CD14-positive monocyte (primary cell): Measurements from ENCODE around the gene GIT1. TPM values are rescaled to one million over a fixed set of nuclear protein-coding genes. Genes with fewer than 3 reads are reported as not detected.

Source experiments
- DNase-seq, 3 donors: peaks; one replicate each; pipeline ENCODE4 v3.0.0-alpha.2; 2011 to 2022
- H2AFZ ChIP-seq: 2 replicates; pipeline ENCODE4 v1.6.0; 2012; ENCODE audit warnings: mild to moderate bottlenecking, low read depth, low read length, inconsistent platforms; ENCODE audit not compliant: insufficient read depth, poor library complexity, severe bottlenecking
- H3K27ac ChIP-seq, 2 donors: 1 replicate in 1 of 2; 2 replicates in 1 of 2; pipeline ENCODE4 v1.5.1; 2012 to 2013; ENCODE audit warnings: low read length in 2 of 2, control low read depth in 1 of 2, inconsistent platforms in 1 of 2, low read depth in 1 of 2, mild to moderate bottlenecking in 1 of 2
- H3K27me3 ChIP-seq, 2 donors: one replicate each; pipeline versions ENCODE4 v1.6.0 to v1.6.1; 2011 to 2013; ENCODE audit warnings: low read length in 2 of 2; ENCODE audit not compliant: control insufficient read depth in 2 of 2, insufficient read depth in 2 of 2
- H3K36me3 ChIP-seq, 2 donors: replicated peaks in 1 of 2; 1 replicate in 1 of 2; 2 replicates in 1 of 2; pipeline versions ENCODE4 v1.5.1 to v1.6.1; 2012 to 2013; ENCODE audit warnings: low read length in 2 of 2, control low read depth in 1 of 2, inconsistent platforms in 1 of 2, mild to moderate bottlenecking in 1 of 2; ENCODE audit not compliant: insufficient read depth in 2 of 2, control insufficient read depth in 1 of 2
- H3K4me1 ChIP-seq, 2 donors: 1 replicate in 1 of 2; 2 replicates in 1 of 2; pipeline versions ENCODE4 v1.5.1 to v1.6.1; 2012 to 2013; ENCODE audit warnings: low read length in 2 of 2, control low read depth in 1 of 2, inconsistent platforms in 1 of 2, mild to moderate bottlenecking in 1 of 2, moderate library complexity in 1 of 2; ENCODE audit not compliant: insufficient read depth in 2 of 2, control insufficient read depth in 1 of 2
- H3K4me2 ChIP-seq: replicated peaks from 2 replicates; pipeline ENCODE3; 2012; ENCODE audit warnings: low read length, moderate library complexity, mild to moderate bottlenecking; ENCODE audit not compliant: poor library complexity, severe bottlenecking; ENCODE audit errors: extremely low read depth
- H3K4me3 ChIP-seq, 3 experiments: fragments of 200-600 bp in 1 of 3; sonication (generic) in 1 of 3; replicated peaks in 1 of 3; 1 replicate in 2 of 3; 2 replicates in 1 of 3; pipeline ENCODE4 v1.5.1; 2011 to 2013; ENCODE audit warnings: low read length in 3 of 3, mild to moderate bottlenecking in 3 of 3, control low read depth in 2 of 3, low read depth in 2 of 3, inconsistent platforms in 1 of 3, moderate library complexity in 1 of 3
- H3K79me2 ChIP-seq: 2 replicates; pipeline ENCODE4 v1.6.0; 2012; ENCODE audit warnings: mild to moderate bottlenecking, control low read depth, inconsistent platforms, low read length, moderate library complexity; ENCODE audit not compliant: insufficient read depth
- H3K9ac ChIP-seq: 2 replicates; pipeline ENCODE4 v1.6.0; 2017; ENCODE audit warnings: low read length, mild to moderate bottlenecking; ENCODE audit not compliant: insufficient read depth, poor library complexity, severe bottlenecking
- H3K9me3 ChIP-seq, 2 donors: replicated peaks in 1 of 2; 1 replicate in 1 of 2; 2 replicates in 1 of 2; pipeline versions ENCODE4 v1.5.1 to v1.6.1; 2012 to 2013; ENCODE audit warnings: low read length in 2 of 2, control low read depth in 1 of 2; ENCODE audit not compliant: control insufficient read depth in 1 of 2, insufficient read depth in 1 of 2
- H4K20me1 ChIP-seq: 2 replicates; pipeline ENCODE4 v1.6.0; 2012; ENCODE audit warnings: mild to moderate bottlenecking, low read length, control low read depth, moderate library complexity; ENCODE audit not compliant: insufficient read depth
- H3K27ac Mint-ChIP-seq, 7 donors: one replicate each; pipeline ENCODE4 v1.8.0; 2020; ENCODE audit warnings: mild to moderate bottlenecking in 7 of 7, mixed read lengths in 7 of 7, moderate library complexity in 6 of 7, inconsistent platforms in 2 of 7
- H3K27me3 Mint-ChIP-seq, 3 donors: one replicate each; pipeline ENCODE4 v1.8.0; 2021 to 2022; ENCODE audit warnings: low read depth in 3 of 3, mild to moderate bottlenecking in 3 of 3, mixed read lengths in 3 of 3, moderate library complexity in 3 of 3, inconsistent platforms in 1 of 3
- H3K36me3 Mint-ChIP-seq, 2 donors: one replicate each; pipeline ENCODE4 v1.8.0; 2020; ENCODE audit warnings: mixed read lengths in 2 of 2, inconsistent platforms in 1 of 2, mild to moderate bottlenecking in 1 of 2
- H3K4me1 Mint-ChIP-seq: one replicate; pipeline ENCODE4 v1.8.0; 2020; ENCODE audit warnings: mild to moderate bottlenecking, mixed read lengths
- H3K4me3 Mint-ChIP-seq, 2 donors: one replicate each; pipeline ENCODE4 v1.8.0; 2020; ENCODE audit warnings: mild to moderate bottlenecking in 2 of 2, mixed read lengths in 2 of 2, moderate library complexity in 1 of 2
- H3K9me3 Mint-ChIP-seq, 7 donors: one replicate each; pipeline ENCODE4 v1.8.0; 2020 to 2022; ENCODE audit warnings: mixed read lengths in 7 of 7, mild to moderate bottlenecking in 6 of 7, moderate library complexity in 6 of 7, inconsistent platforms in 2 of 7
- WGBS: methylation state at CpG from one replicate; pipeline ENCODE4 v1.1.5; 2013; ENCODE audit warnings: missing lambda C conversion rate; ENCODE audit not compliant: insufficient coverage; 5-methylcytosine and 5-hydroxymethylcytosine counted together
- intact Hi-C, 2 donors: fragments of 100-400 bp; cut with micrococcal nuclease; formaldehyde crosslinking; loops; one replicate each; pipeline versions ENCODE4 v1.15.0 to v1.15.1; 2023
- polyA plus RNA-seq, 3 donors: library from polyadenylated mRNA; depleted of rRNA in 1 of 3; unstranded in 2 of 3; stranded (reverse) in 1 of 3; fragments of 300-500 nt in 2 of 3; fragments of >200 nt in 1 of 3; fragmentation: Illumina TruSeq in 2 of 3; gene quantifications; 1 replicate in 2 of 3; 2 replicates in 1 of 3; pipeline ENCODE4 v1.2.3, GENCODE V29; 2012 to 2021
- TF ChIP-seq, protein P1 (sequence below): fragments of 200-600 bp; IDR thresholded peaks from one replicate; pipeline ENCODE4 v1.8.0; 2022; ENCODE audit warnings: antibody characterized with exemption, mild to moderate bottlenecking

The GIT1 gene
- polyA plus RNA-seq, 3 donors = 3.1 to 41.7 (median 4.4) TPM

DNA sequence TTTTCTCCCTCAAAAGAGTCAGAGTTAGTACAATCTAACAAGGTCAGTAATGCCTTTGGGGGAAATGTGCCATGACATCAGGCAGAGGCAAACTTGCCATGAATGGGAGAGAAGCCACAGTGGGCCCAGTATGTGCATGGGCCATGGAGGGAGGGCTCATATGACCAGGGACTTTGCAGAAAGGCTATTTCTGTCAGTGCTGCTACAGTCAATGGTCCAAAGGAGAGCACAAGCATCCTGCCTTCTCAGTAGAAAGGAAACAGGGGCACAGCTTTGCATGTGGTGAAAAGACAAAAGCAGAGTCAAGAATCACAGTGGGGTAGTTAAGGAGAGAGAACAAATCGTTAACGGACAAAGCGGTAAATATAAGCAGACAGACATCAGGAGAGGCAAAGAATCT lies 44.4 kb upstream of the GIT1 start:
- Mint-ChIP-seq H3K27ac (peak overlapping the region in 1 of 7 donors; percentile 65), H3K27me3 (no peaks in the 10 kb centered on the region), H3K4me1 (peaks cover 3% of the 10 kb centered on the region), H3K9me3 (no peaks in the 10 kb centered on the region), H3K4me3 (no peak overlapping the region), H3K36me3 (peaks cover 78 to 98% of the 10 kb centered on the region in 2 donors)
- H3K9ac ChIP-seq = no peak overlapping the region
- no peaks in the 10 kb centered on the region for H3K27me3 ChIP-seq
- intact Hi-C loops = no loop called here
- peaks cover 7% of the 10 kb centered on the region for H3K79me2 ChIP-seq
- H3K4me3 ChIP-seq = no peak overlapping the region
- H3K27ac ChIP-seq = peak overlapping the region in 1 of 2 donors; percentile 17
- DNase-seq = no peak
- H3K9me3 ChIP-seq = no peaks in the 10 kb centered on the region
- H3K4me2 ChIP-seq = no peak overlapping the region
- WGBS = no CpG with 5 or more reads among the region's 3 CpGs
- TF ChIP-seq, protein P1, sequence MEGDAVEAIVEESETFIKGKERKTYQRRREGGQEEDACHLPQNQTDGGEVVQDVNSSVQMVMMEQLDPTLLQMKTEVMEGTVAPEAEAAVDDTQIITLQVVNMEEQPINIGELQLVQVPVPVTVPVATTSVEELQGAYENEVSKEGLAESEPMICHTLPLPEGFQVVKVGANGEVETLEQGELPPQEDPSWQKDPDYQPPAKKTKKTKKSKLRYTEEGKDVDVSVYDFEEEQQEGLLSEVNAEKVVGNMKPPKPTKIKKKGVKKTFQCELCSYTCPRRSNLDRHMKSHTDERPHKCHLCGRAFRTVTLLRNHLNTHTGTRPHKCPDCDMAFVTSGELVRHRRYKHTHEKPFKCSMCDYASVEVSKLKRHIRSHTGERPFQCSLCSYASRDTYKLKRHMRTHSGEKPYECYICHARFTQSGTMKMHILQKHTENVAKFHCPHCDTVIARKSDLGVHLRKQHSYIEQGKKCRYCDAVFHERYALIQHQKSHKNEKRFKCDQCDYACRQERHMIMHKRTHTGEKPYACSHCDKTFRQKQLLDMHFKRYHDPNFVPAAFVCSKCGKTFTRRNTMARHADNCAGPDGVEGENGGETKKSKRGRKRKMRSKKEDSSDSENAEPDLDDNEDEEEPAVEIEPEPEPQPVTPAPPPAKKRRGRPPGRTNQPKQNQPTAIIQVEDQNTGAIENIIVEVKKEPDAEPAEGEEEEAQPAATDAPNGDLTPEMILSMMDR = no peak
- no peak overlapping the region for H2AFZ ChIP-seq
- H3K4me1 ChIP-seq = no peaks in the 10 kb centered on the region
- H3K36me3 ChIP-seq = peaks cover 81 to 97% of the 10 kb centered on the region in 2 donors
- peaks cover 100% of the 10 kb centered on the region for H4K20me1 ChIP-seq

- H3K4me1 ChIP-seq = no peaks in the 10 kb centered on the region
- peaks cover 100% of the 10 kb centered on the region for H4K20me1 ChIP-seq
- no peak overlapping the region for H3K4me2 ChIP-seq
- Mint-ChIP-seq H3K27me3 (peaks cover 0 to 2% (median 0%) of the 10 kb centered on the region in 3 donors), H3K4me3 (no peak overlapping the region), H3K4me1 (peaks cover 12% of the 10 kb centered on the region), H3K9me3 (no peaks in the 10 kb centered on the region), H3K27ac (peak overlapping the region in 1 of 7 donors; percentile 63), H3K36me3 (peaks cover 86 to 89% of the 10 kb centered on the region in 2 donors)
- no peak overlapping the region for H3K27ac ChIP-seq
- H3K9ac ChIP-seq = no peak overlapping the region
- H2AFZ ChIP-seq = no peak overlapping the region
- no peaks in the 10 kb centered on the region for H3K79me2 ChIP-seq
- no peak overlapping the region for H3K4me3 ChIP-seq
- H3K36me3 ChIP-seq = peaks cover 76 to 97% of the 10 kb centered on the region in 2 donors
- H3K27me3 ChIP-seq = no peaks in the 10 kb centered on the region
- TF ChIP-seq, protein P1 = no peak
- intact Hi-C loops = no loop called here
- 81% methylated on average over 5 of the region's 6 CpGs for WGBS
- DNase-seq = no peak
- no peaks in the 10 kb centered on the region for H3K9me3 ChIP-seq
Measured at GRCh38 chr17:29630630-29631193, 41.3 kb upstream of the GIT1 start.
